Heart right ventricle (tissue), 16 donors: ENCODE measurements around the gene HKDC1. TPM values are rescaled to one million over a fixed set of nuclear protein-coding genes. Genes with fewer than 3 reads are reported as not detected.
"Not testable (repeated sequence)": the region's sequence is repeated elsewhere in the genome, so short reads cannot be mapped to it uniquely, and the experiment has no call there.

Source experiments
- ATAC-seq, 8 donors: fragments of 200-7000 bp; cut with Tn5 transposase; one replicate each; pipeline ENCODE4 v1.9.1; 2020; ENCODE audit warnings: mild to moderate bottlenecking in 8 of 8, moderate library complexity in 8 of 8, moderate number of reproducible peaks in 1 of 8
- DNase-seq, 2 donors: peaks; one replicate each; pipeline ENCODE4 v3.0.0-alpha.2; 2020
- H3K27ac ChIP-seq, 10 donors: fragments of 200-600 bp; sonication (generic) in 2 of 10; one replicate each; pipeline versions ENCODE4 v1.5.0 to v1.8.0; 2020 to 2022; ENCODE audit warnings: mild to moderate bottlenecking in 3 of 10
- H3K27me3 ChIP-seq, 7 donors: fragments of 200-600 bp; one replicate each; pipeline ENCODE4 v1.8.0; 2021 to 2022; ENCODE audit warnings: mild to moderate bottlenecking in 2 of 7
- H3K36me3 ChIP-seq, 9 donors: fragments of 200-600 bp; sonication (generic) in 1 of 9; one replicate each; pipeline versions ENCODE4 v1.5.0 to v1.8.0; 2020 to 2022; ENCODE audit warnings: mild to moderate bottlenecking in 2 of 9
- H3K4me1 ChIP-seq, 9 donors: fragments of 200-600 bp; sonication (generic) in 1 of 9; one replicate each; pipeline versions ENCODE4 v1.5.0 to v1.8.0; 2020 to 2022; ENCODE audit warnings: mild to moderate bottlenecking in 4 of 9
- H3K4me3 ChIP-seq, 10 donors: fragments of 200-600 bp; sonication (generic) in 2 of 10; one replicate each; pipeline versions ENCODE4 v1.5.0 to v1.8.0; 2020 to 2022; ENCODE audit warnings: mild to moderate bottlenecking in 7 of 10, moderate library complexity in 2 of 10
- H3K9me3 ChIP-seq, 11 donors: fragments of 200-600 bp in 10 of 11; sonication (generic) in 2 of 11; one replicate each; pipeline versions ENCODE4 v1.5.0 to v1.8.0; 2013 to 2022; ENCODE audit warnings: mild to moderate bottlenecking in 2 of 11, control low read depth in 1 of 11, moderate library complexity in 1 of 11
- CTCF ChIP-seq, 9 donors: fragments of 200-600 bp; sonication (generic) in 2 of 9; IDR thresholded peaks; one replicate each; pipeline versions ENCODE4 v1.5.0 to v1.8.0; 2021 to 2022; ENCODE audit warnings: antibody characterized with exemption in 9 of 9, mild to moderate bottlenecking in 5 of 9, moderate library complexity in 1 of 9
- WGBS, 2 donors: extraction: QIAGEN DNeasy Blood & Tissue Kit; methylation state at CpG; one replicate each; pipeline ENCODE4 v1.1.7; 2013; ENCODE audit warnings: inconsistent platforms in 1 of 2; 5-methylcytosine and 5-hydroxymethylcytosine counted together
- intact Hi-C, 10 donors: fragments of 100-400 bp; cut with DNase I; formaldehyde crosslinking; loops; one replicate each; pipeline versions ENCODE4 v1.11.1 to v1.14.2; 2022
- long read RNA-seq, 3 donors: library from polyadenylated mRNA; unstranded; transcript quantifications; one replicate each; pipeline ENCODE4 v2.0.0, GENCODE V29; 2020 to 2021
- polyA plus RNA-seq, 2 donors: library from polyadenylated mRNA; stranded (reverse); fragments of 200-250 nt; gene quantifications; one replicate each; pipeline ENCODE4 v1.2.3, GENCODE V29; 2013
- total RNA-seq, 10 donors: library from RNA; stranded (reverse); fragmentation: NEBNext Ultra II Directional in 3 of 10; extraction: Animal tissue kit (Norgen Biotek cat#: 25700) in 3 of 10; gene quantifications; one replicate each; pipeline versions ENCODE4 v1.2.1 to v1.2.4, GENCODE V29; 2021 to 2023
- donor health status: Arrhythmogenic right ventricular cardiomyopathy.
- donor health status: ischemic (EF 13 %, LVEDD 7.1; RV severe dilation, severe dysfunction).
- donor health status: healthy with polysubstance abuse.
- donor health status: DM: no; HTN: yes; CAD: no.
- donor health status: DM: no; HTN: no; CAD: no.
- donor health status: ischemic (EF 25% LVEDD 6.9; RV normal size, moderate dysfunction).
- donor health status: ischemic (EF 25% LVEDD 5.7; RV mildly dilated, moderate dysfunction).
- donor health status: healthy.
- donor health status: DM: yes; HTN: yes; CAD: no.
- donor health status: Ischemic cardiomyopathy.
- donor health status: ischemic (EF 35%, LVEDD 5.7; RV mildly dilated, moderate dysfunction).
- donor health status: nonischemic (EF 11% LVEDD 7.7; RV severe dilation, severe dysfunction).
- donor health status: DM: yes; HTN: yes; CAD: no.
- donor health status: PGD.
- donor health status: ischemic (EF 29% LVEDD 5.4; RV normal size, mild dysfunction).
- donor health status: nonischemic (EF 23%, LVEDD 6.1; RV moderate dilation, normal function).

HKDC1 gene, protein sequence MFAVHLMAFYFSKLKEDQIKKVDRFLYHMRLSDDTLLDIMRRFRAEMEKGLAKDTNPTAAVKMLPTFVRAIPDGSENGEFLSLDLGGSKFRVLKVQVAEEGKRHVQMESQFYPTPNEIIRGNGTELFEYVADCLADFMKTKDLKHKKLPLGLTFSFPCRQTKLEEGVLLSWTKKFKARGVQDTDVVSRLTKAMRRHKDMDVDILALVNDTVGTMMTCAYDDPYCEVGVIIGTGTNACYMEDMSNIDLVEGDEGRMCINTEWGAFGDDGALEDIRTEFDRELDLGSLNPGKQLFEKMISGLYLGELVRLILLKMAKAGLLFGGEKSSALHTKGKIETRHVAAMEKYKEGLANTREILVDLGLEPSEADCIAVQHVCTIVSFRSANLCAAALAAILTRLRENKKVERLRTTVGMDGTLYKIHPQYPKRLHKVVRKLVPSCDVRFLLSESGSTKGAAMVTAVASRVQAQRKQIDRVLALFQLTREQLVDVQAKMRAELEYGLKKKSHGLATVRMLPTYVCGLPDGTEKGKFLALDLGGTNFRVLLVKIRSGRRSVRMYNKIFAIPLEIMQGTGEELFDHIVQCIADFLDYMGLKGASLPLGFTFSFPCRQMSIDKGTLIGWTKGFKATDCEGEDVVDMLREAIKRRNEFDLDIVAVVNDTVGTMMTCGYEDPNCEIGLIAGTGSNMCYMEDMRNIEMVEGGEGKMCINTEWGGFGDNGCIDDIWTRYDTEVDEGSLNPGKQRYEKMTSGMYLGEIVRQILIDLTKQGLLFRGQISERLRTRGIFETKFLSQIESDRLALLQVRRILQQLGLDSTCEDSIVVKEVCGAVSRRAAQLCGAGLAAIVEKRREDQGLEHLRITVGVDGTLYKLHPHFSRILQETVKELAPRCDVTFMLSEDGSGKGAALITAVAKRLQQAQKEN
- total RNA-seq: under 1 TPM in 1 of 10 donors, not detected in 9; 0.07 TPM
- polyA plus RNA-seq: under 1 TPM in 1 of 2 donors, not detected in 1; 0.03 TPM
- long read RNA-seq, donor 1: 0 reads
- long read RNA-seq, donor 2: 0 reads
- long read RNA-seq, donor 3: 0 reads

DNA sequence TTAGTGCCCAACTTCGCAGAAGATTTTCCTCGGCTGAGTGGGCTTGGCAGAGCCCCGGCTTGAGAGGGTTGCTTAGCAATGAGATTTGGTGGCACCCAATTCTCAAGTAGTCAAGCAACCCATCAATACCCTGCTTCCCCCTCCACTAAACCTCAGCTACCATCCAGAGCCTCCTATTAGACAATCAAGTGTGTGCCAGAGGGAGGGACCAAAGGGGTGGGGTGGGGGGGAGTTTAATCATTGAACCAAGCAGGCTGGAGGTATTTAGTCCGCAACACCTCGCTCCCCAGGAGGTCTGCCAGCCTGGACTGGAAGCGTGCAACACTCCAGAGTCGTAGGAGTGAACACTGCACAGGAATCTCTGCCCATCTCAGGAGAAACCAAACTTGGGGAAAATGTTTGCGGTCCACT is at the start of gene HKDC1:
HKDC1 (plus strand) TSS at position 292 of the 411 bp plus-strand sequence; CDS start at position 396, 104 bp downstream.
- no peaks in the 10 kb centered on the region for H3K9me3 ChIP-seq
- H3K36me3 ChIP-seq: no peaks in the 10 kb centered on the region
- 80 to 86% methylated on average over 8 of the region's 8 CpGs for WGBS, 2 donors
- H3K4me1 ChIP-seq: peaks cover 0 to 38% (median 0%) of the 10 kb centered on the region in 9 donors
- H3K27me3 ChIP-seq: peaks cover 0 to 21% (median 0%) of the 10 kb centered on the region in 7 donors
- no peak within 1 kb of the TSS for H3K27ac ChIP-seq
- ATAC-seq: no peak
- H3K4me3 ChIP-seq: no peak within 1 kb of the TSS
- intact Hi-C loops: no loop called here
- TF ChIP-seq CTCF (IDR thresholded peaks at IDR 0.05): no peak
- no peak for DNase-seq

- no peak for DNase-seq
- H3K27ac ChIP-seq: no peak overlapping the region
- TF ChIP-seq CTCF (IDR thresholded peaks at IDR 0.05): no peak
- peaks cover 0 to 65% (median 25%) of the 10 kb centered on the region in 9 donors for H3K36me3 ChIP-seq
- ATAC-seq: no peak
- no peak overlapping the region for H3K4me3 ChIP-seq
- H3K9me3 ChIP-seq: no peaks in the 10 kb centered on the region
- no peaks in the 10 kb centered on the region for H3K27me3 ChIP-seq
- 91 to 92% methylated on average over 3 of the region's 3 CpGs for WGBS, 2 donors
- intact Hi-C loops: no loop called here
- peaks cover 0 to 11% (median 0%) of the 10 kb centered on the region in 9 donors for H3K4me1 ChIP-seq
These were observed 47.7 kb upstream of the HKDC1 start for GRCh38 chr10:69172241-69172982.

DNA sequence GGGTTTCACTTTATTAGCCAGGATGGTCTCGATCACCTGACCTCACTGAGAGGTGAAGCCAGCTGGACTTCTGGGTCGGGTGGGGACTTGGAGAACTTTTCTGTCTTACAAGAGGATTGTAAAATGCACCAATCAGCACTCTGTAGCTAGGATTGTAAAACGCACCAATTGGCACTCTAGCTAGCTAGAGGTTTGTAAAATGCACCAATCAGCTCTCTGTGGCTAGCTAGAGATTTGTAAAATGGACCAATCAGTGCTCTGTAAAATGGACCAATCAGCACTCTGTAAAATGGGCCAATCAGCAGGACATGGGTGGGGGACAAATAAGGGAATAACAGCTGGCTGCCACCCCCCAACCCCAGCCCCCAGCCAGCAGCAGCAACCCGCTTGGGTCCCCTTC is 44.8 kb upstream of the HKDC1 start:
- H3K4me1 ChIP-seq, intact Hi-C loops, DNase-seq, H3K9me3 ChIP-seq, H3K4me3 ChIP-seq, ATAC-seq, H3K27me3 ChIP-seq, H3K27ac ChIP-seq: not testable (repeated sequence)
- H3K36me3 ChIP-seq: peaks cover 0 to 36% (median 11%) of the 10 kb centered on the region in 9 donors
- 62 to 93% methylated on average over 4 of the region's 4 CpGs for WGBS, 2 donors

GRCh38 chr10:69176823-69177222 is 43.3 kb upstream of the HKDC1 start:
- H3K27me3 ChIP-seq: no peaks in the 10 kb centered on the region
- no peak overlapping the region for H3K27ac ChIP-seq
- ATAC-seq (no peak), DNase-seq (no peak)
- no peak overlapping the region for H3K4me3 ChIP-seq
- intact Hi-C loops: no loop called here
- no peaks in the 10 kb centered on the region for H3K9me3 ChIP-seq
- WGBS, 2 donors: 80 to 82% methylated on average over 2 of the region's 2 CpGs
- H3K36me3 ChIP-seq: peaks cover 0 to 21% (median 7%) of the 10 kb centered on the region in 9 donors
- TF ChIP-seq CTCF (IDR thresholded peaks at IDR 0.05): no peak
- H3K4me1 ChIP-seq: peaks cover 0 to 24% (median 18%) of the 10 kb centered on the region in 9 donors
